LNCaP clone FGC (cell line): Measurements from ENCODE around the gene CRYGA.

ENCODE experiments used
- DNase-seq: peaks from one replicate; pipeline ENCODE4 v3.0.0-alpha.2; 2011; ENCODE audit warnings: low read depth
- H3K4me3 ChIP-seq: 2 replicates; pipeline ENCODE4 v1.5.1; 2011; ENCODE audit warnings: mild to moderate bottlenecking, low read depth, low read length, control low read depth
- TF ChIP-seq, protein P1 (sequence below): IDR thresholded peaks from 2 replicates; pipeline ENCODE4 v1.5.1; 2012; ENCODE audit warnings: mild to moderate bottlenecking; ENCODE audit not compliant: control insufficient read depth, insufficient read depth; ENCODE audit errors: extremely low read depth

Gene CRYGA

DNA sequence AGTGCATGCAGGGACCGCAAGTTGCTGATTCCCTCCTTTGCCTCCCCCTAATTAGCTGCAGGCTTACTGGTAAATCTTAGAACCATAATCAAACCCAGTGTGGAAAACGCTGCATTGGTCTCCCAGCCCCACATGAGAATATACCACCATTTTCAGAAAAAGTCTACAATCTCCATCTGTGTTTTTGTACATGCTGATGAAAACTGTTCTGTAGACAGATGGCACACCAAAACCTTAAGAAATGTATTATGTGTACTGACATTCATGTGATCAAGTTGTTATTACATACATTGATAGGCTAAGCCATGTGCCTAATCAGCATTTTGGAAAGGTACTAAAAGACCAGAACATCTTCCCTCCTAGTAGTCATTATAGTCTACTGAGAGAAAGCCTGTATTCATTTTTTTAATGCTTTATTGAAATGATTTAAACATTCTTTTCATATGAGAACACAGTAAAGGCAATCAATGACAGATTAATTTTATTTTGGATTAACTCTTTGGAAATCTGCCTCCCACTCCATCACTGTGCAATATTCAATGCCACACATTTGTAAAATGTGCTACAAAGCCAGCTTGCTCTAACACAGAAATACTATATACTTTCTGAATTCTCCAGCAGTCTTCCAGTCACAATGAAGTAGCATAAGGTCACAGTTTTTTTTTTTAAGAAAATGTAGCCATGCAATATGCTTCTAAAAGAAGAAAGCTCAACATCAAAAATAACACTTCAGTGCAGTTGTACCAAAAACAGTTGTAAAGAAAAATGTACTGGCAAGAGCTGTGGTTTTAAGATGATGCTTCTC is 1.8 kb upstream of the CRYGA start:
- no peak for DNase-seq
- H3K4me3 ChIP-seq = no peak overlapping the region
- TF ChIP-seq, protein P1, sequence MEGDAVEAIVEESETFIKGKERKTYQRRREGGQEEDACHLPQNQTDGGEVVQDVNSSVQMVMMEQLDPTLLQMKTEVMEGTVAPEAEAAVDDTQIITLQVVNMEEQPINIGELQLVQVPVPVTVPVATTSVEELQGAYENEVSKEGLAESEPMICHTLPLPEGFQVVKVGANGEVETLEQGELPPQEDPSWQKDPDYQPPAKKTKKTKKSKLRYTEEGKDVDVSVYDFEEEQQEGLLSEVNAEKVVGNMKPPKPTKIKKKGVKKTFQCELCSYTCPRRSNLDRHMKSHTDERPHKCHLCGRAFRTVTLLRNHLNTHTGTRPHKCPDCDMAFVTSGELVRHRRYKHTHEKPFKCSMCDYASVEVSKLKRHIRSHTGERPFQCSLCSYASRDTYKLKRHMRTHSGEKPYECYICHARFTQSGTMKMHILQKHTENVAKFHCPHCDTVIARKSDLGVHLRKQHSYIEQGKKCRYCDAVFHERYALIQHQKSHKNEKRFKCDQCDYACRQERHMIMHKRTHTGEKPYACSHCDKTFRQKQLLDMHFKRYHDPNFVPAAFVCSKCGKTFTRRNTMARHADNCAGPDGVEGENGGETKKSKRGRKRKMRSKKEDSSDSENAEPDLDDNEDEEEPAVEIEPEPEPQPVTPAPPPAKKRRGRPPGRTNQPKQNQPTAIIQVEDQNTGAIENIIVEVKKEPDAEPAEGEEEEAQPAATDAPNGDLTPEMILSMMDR = no peak

DNA sequence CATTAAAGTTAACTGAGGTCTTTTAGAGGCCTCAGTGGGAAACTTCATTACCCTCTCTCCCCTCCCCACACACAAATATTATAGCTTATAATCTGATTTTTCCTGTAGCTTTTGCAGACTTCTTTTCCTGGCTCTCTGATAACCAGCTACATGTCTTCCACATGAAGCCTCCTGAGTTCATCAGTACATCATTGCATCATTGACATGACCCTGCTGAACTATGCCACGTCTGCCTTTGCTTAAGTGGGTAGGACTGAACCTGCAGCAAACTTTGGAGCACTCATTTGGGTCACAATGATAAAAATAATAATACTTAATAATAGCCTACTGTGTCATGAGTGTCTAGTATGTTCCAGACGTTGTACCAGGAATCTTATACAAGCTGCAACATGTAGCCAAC is 7.0 kb downstream of the CRYGA start:
- no peak for DNase-seq
- H3K4me3 ChIP-seq = no peak overlapping the region
- TF ChIP-seq, protein P1 = no peak

DNA sequence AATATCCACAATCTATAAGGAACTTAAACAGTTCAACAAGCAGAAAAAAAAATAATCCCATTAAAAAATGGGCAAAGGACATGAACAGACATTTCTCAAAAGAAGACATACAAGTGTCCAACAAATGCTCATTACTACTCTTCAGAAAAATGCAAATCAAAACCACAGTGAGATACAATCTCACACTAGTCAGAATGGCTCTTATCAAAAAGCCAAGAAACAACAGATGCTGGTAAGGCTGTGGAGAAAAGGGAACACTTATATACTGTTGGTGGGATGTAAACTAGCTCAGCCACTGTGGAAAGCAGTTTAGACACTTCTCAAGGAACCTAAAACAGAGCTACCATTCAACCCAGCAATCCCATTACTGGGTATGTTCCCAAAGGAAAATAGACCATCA is 10.2 kb downstream of the CRYGA start:
- H3K4me3 ChIP-seq = no peak overlapping the region
- TF ChIP-seq, protein P1 = no peak
- DNase-seq = no peak

DNA sequence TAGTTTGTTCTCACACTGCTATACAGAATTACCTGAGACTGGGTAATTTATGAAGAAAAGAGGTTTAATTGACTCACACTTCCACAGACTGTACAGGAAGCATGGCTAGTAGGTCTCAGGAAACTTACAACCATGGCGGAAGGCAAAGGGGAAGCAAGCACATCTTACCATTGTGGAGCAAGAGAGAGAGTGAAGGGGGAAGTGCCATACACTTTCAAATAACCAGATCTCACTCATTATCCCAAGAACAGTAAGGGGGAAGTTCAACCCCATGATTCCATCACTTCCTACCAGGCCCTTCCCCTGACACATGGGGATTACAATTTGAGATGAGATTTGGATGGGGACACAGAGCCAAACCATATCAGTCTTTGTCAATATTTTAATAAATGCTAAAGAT is 12.4 kb downstream of the CRYGA start:
- TF ChIP-seq, protein P1 = no peak
- no peak overlapping the region for H3K4me3 ChIP-seq
- no peak for DNase-seq

DNA sequence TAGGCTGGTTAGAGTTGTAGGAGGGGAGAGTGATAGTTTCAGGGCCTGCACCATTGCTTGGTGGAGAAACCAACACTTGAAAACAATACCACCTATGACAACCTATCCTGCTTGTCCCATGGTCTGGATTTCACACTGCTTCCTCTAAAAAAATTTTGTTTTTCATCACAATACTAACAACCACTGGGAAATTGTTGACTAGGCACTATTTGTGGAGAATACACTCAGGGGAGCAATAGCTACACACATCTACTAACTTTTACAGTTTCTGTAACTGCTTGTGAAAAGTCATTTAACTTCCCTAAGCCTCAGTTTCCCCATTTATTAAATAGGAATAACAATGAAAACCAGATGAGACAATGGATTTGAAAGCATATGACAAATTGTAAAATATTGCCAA is 13.3 kb downstream of the CRYGA start:
- H3K4me3 ChIP-seq = no peak overlapping the region
- DNase-seq = no peak
- TF ChIP-seq, protein P1 = no peak

DNA sequence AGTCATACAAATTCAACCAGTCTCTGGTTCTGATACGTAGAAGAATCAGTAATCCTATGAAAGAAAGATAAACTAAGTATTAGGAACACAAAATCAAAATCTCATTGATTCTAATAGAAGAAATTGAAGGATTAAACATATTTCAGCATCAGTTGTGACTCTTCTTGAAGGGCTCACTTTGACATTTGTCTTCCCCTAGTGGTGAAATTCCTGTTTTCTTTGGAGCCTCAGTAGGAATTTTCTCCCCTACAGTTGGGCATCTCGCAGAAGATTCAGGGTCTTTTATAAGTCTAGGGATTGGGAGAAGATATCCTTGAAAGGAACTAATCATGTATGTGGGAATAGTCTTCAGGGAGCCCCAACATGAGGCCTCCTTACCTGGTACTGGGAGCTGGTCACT is 14.6 kb downstream of the CRYGA start:
- no peak for DNase-seq
- TF ChIP-seq, protein P1 = no peak
- no peak overlapping the region for H3K4me3 ChIP-seq

DNA sequence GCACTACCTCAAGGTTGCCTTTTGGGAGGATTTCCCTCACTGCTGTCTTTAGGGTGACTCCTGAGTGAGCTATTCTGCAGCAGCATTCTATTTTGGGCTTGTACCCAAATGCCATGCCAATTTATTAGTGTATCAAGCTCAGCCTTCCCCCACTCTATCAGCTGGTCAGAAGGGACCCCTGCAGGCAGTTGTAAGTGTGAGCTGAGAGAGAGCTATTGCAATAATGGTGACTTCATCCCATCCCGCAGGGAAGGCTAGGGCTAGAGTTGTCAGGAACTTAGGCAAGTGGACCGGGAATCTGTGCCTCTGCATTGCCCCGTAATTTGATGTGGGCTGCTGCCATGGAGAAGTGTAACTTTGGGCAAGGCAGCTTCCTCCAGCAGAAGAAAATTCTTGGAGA is 15.6 kb downstream of the CRYGA start:
- TF ChIP-seq, protein P1 = no peak
- DNase-seq = no peak
- no peak overlapping the region for H3K4me3 ChIP-seq
